SK-N-MC (cell line): ENCODE results near the gene ADARB2.

ENCODE experiments used
- EZH2 ChIP-seq: fragments of 200-600 bp; sonication (generic); IDR thresholded peaks from one replicate; pipeline ENCODE4 v1.6.1; 2017; ENCODE audit warnings: antibody characterized with exemption
- POLR2AphosphoS5 ChIP-seq: IDR thresholded peaks from 2 replicates; pipeline ENCODE4 v1.6.1; 2012; ENCODE audit warnings: mild to moderate bottlenecking, low read depth, low read length, borderline replicate concordance

GRCh38 chr10:1345368-1345767 is 392.0 kb downstream of the ADARB2 start:
- no peak for TF ChIP-seq EZH2
- TF ChIP-seq POLR2AphosphoS5 = no peak
